GM12874 (cell line): ENCODE measurements around the gene TRIM45.

Source experiments
- TF ChIP-seq, protein P1 (sequence below): IDR thresholded peaks from 2 replicates; pipeline ENCODE4 v1.5.1; 2011; ENCODE audit warnings: low read depth, mild to moderate bottlenecking, control low read depth, low read length, moderate library complexity; ENCODE audit not compliant: insufficient read depth

Gene TRIM45

DNA sequence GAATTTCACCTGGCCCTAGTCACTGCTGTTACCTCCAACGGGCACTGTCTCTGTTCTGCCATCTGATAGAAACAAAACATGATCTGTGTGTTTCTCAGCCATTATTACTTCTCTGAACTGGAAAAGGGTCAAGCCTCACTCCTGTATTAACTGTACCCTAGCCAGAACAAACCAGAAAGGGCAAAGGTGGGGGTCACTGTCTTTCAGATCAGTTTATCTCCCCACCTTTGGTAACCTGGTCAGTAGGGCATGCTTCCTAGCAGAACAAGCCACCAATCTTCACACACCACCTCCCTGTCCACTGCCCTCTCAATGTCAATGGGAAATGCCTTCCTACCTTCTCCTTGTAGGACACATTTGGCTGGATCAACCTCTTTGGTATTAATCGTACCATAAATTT lies 3.9 kb downstream of the TRIM45 start:
- TF ChIP-seq, protein P1, sequence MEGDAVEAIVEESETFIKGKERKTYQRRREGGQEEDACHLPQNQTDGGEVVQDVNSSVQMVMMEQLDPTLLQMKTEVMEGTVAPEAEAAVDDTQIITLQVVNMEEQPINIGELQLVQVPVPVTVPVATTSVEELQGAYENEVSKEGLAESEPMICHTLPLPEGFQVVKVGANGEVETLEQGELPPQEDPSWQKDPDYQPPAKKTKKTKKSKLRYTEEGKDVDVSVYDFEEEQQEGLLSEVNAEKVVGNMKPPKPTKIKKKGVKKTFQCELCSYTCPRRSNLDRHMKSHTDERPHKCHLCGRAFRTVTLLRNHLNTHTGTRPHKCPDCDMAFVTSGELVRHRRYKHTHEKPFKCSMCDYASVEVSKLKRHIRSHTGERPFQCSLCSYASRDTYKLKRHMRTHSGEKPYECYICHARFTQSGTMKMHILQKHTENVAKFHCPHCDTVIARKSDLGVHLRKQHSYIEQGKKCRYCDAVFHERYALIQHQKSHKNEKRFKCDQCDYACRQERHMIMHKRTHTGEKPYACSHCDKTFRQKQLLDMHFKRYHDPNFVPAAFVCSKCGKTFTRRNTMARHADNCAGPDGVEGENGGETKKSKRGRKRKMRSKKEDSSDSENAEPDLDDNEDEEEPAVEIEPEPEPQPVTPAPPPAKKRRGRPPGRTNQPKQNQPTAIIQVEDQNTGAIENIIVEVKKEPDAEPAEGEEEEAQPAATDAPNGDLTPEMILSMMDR: no peak

DNA sequence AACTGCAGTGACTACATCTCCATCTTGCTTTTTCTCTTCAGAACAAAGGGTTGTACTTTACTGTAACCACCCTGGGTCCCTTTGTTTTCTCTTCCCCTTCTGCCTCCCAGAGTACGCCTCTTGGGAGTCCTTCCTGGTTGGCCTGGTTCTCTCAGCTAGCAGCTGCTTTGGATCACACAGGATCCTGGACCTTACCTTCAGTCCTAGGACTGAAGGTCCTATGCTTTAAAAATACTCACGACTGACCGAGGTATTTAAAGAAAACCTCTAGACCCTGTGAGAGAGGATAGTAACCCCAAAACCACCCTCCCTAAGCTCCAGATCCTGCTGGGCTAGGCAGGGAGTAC lies 4.8 kb downstream of the TRIM45 start:
- TF ChIP-seq, protein P1: no peak

DNA sequence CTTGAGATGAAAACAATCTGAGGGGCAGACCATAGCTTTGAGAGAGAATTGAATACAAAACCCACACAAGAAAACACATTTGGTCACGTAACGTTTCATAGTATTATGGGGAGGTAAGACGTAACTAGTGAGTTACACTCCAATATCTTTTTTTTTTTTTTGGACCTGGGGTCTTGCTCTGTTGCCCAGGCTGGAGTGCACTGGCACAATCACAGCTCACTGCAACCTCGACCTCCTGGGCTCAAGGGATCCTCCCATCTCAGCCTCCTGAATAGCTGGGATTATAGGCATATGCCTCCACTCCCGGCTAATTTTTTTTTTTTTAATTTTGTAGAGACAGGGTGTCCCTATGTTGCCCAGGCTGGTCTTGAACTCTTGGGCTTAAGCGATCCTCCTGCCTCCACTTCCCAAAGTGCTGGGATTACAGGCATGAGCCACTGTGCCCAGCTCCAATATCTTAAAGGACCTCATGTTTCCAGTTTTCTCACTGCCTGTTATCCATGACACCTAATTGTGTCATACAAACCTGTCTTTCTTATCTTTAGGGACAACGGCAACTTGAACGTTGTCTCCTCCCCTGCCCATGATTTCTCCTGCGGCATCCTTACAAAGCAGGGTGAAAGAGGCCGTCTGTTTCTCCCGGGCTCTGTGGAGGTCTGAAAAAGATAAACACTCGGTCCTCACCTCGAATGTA lies 5.3 kb downstream of the TRIM45 start:
- TF ChIP-seq, protein P1: no peak

DNA sequence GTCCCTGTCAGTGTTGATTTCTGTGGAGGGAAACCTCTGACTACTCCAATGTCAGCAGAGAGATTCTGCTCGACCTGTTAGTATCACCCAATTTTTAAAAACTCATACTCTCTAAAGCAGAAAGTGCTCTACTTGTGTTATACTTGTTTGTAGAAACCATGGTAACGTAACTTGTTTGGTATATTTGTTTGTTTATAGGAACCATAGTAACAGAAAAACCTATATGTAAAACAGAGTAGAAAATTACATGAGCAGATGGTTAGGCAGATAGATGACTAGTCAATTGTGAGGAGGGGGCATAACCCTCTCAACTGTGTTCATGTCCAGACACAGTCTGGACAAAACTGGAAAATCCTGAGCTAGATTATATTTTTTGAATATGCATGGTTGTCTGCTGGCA lies 6.7 kb downstream of the TRIM45 start:
- TF ChIP-seq, protein P1: no peak

DNA sequence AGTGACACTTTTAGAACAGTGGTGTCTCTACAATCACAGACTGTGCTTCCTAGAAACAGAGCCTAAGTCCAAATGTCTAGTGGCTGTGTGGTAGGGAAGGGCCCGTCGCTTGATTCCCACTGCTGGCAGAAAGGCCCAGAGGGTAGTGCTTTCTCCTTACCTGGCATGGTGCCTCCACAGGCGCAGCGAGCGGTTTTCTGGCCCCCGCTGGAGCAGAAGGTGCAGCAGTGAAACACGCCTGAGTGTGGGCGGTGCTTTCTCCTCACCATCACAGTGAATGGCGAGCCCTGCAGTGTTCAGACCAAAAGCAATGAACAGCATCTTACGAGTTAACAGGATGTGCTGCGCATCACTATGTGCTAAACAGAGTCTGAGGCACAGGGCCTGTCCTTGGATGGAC lies 8.3 kb downstream of the TRIM45 start:
- TF ChIP-seq, protein P1: no peak

DNA sequence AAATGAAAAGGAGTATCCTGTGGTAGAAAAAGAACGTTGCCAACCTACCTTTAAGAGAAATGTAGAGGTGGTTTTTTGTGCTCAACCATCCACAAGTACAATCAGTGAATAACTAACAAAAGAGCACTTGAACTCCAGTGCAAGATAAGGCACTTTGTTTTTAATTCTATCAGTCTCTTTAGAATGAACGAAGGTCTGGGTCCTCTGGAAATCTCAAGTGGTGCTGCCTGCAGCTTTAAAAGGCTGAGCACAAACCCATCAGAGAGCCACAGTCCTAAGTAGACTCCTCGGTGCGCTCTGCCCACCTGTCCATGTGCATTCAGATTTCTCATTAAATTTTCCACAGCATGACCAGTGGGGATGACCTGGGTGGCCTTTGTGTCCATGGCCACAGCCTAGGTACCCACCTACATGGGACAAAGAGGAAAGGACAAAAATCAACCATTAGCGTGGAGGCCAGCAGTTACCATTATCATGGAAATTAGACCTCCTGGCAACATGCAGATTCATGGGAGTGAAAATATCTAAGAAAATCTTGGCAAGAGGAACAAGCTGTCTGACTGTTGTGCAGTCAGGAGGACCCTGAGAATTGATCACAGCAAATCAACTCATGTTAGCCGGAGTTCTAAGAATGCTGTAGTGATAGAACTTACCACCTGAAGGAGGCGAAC lies 9.4 kb downstream of the TRIM45 start:
- TF ChIP-seq, protein P1: no peak

DNA sequence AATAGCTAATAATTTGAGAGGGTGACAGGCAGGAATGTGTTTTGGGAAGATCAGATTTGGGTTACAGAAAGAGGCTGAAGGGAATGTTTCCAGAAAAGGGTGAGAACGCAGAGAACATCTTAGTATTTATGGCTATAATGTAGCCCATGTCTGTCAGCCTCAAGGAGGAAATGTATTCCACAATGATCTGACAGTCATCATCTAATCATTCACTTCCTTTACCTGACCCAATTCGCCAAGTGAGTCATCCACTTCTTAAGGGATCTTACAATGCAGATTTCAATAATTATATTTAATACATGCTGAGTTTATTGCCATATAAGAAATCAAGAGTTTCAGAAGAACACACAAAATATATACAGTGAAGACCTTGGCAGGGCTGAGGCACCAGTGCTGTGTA lies 10.8 kb downstream of the TRIM45 start:
- TF ChIP-seq, protein P1: no peak
